HepG2 (cell line): ENCODE results near the gene NHP2. TPM values are rescaled to one million over a fixed set of nuclear protein-coding genes. Genes with fewer than 3 reads are reported as not detected.

ENCODE experiments used
- AKAP8 ChIP-seq: sonication (generic); formaldehyde crosslinking; IDR thresholded peaks from 2 replicates; pipeline ENCODE4 v1.5.1; 2020; ENCODE audit warnings: mild to moderate bottlenecking, missing genetic modification reagents
- ARNT ChIP-seq: fragments of 450-650 bp; IDR thresholded peaks from 2 replicates; pipeline ENCODE4 v1.6.1; 2017
- ARNT2 ChIP-seq: sonication (generic); formaldehyde crosslinking; IDR thresholded peaks from 2 replicates; pipeline ENCODE4 v1.8.0; 2022; ENCODE audit warnings: mild to moderate bottlenecking, low read depth, missing genetic modification reagents, moderate library complexity
- BHLHE40 ChIP-seq: IDR thresholded peaks from 2 replicates; pipeline ENCODE4 v1.6.1; 2011; ENCODE audit warnings: low read length, improper control_type of control experiment
- CBX1 ChIP-seq: IDR thresholded peaks from one replicate; pipeline ENCODE4 v1.6.1; 2016; ENCODE audit warnings: antibody characterized with exemption, low read depth
- ERF ChIP-seq: IDR thresholded peaks from 2 replicates; pipeline ENCODE4 v1.6.1; 2018; ENCODE audit warnings: missing biosample characterization, missing genetic modification reagents
- FOXA1 ChIP-seq, 2 experiments: fragments of 450-650 bp in 1 of 2; sonication (generic) in 1 of 2; formaldehyde crosslinking in 1 of 2; IDR thresholded peaks; 2 replicates each; pipeline versions ENCODE4 v1.4.0 to v1.6.1; 2016 to 2020; ENCODE audit warnings: missing genetic modification reagents in 1 of 2
- FOXC1 ChIP-seq: sonication (generic); formaldehyde crosslinking; IDR thresholded peaks from 2 replicates; pipeline ENCODE4 v1.8.0; 2022; ENCODE audit warnings: mild to moderate bottlenecking, missing genetic modification reagents, borderline replicate concordance
- HNRNPH1 ChIP-seq: fragments of 200-400 bp; formaldehyde crosslinking; optimal IDR thresholded peaks from 2 replicates; pipeline ENCODE3; 2017; ENCODE audit warnings: mild to moderate bottlenecking, low read depth, low read length
- HOXA5 ChIP-seq: sonication (generic); formaldehyde crosslinking; IDR thresholded peaks from 2 replicates; pipeline ENCODE4 v1.4.0; 2020; ENCODE audit warnings: missing genetic modification reagents
- KAT2B ChIP-seq: fragments of 150-350 bp; IDR thresholded peaks from 2 replicates; pipeline ENCODE4 v1.6.1; 2014; ENCODE audit warnings: low read depth, low read length, borderline replicate concordance
- RBM39 ChIP-seq: fragments of 200-400 bp; formaldehyde crosslinking; IDR thresholded peaks from one replicate; pipeline ENCODE4 v1.6.1; 2018; ENCODE audit warnings: antibody characterized with exemption, mild to moderate bottlenecking, low read depth, low read length; ENCODE audit not compliant: poor library complexity, severe bottlenecking
- SAP130 ChIP-seq: IDR thresholded peaks from 2 replicates; pipeline ENCODE4 v1.6.1; 2016; ENCODE audit warnings: low read depth
- SMAD9 ChIP-seq: sonication (generic); formaldehyde crosslinking; IDR thresholded peaks from 2 replicates; pipeline ENCODE4 v1.5.1; 2020; ENCODE audit warnings: mild to moderate bottlenecking, missing genetic modification reagents
- SP4 ChIP-seq: sonication (generic); formaldehyde crosslinking; IDR thresholded peaks from 2 replicates; pipeline ENCODE4 v1.8.1; 2023; ENCODE audit warnings: mild to moderate bottlenecking, missing genetic modification reagents
- TEAD2 ChIP-seq: sonication (generic); formaldehyde crosslinking; IDR thresholded peaks from 2 replicates; pipeline ENCODE4 v1.9.0; 2021; ENCODE audit warnings: missing genetic modification reagents
- ZKSCAN1 ChIP-seq: fragments of 150-350 bp; IDR thresholded peaks from 2 replicates; pipeline ENCODE4 v1.6.1; 2014; ENCODE audit warnings: low read length
- ZKSCAN5 ChIP-seq: sonication (generic); formaldehyde crosslinking; IDR thresholded peaks from 2 replicates; pipeline ENCODE4 v1.5.1; 2020; ENCODE audit warnings: mild to moderate bottlenecking, missing genetic modification reagents
- ZNF121 ChIP-seq: sonication (generic); formaldehyde crosslinking; IDR thresholded peaks from 2 replicates; pipeline ENCODE4 v1.5.0; 2020; ENCODE audit warnings: mild to moderate bottlenecking, missing genetic modification reagents
- ZNF160 ChIP-seq: sonication (generic); formaldehyde crosslinking; IDR thresholded peaks from 2 replicates; pipeline ENCODE4 v1.8.0; 2022; ENCODE audit warnings: mild to moderate bottlenecking, inconsistent platforms, missing genetic modification reagents
- ZNF354B ChIP-seq: sonication (generic); formaldehyde crosslinking; IDR thresholded peaks from 2 replicates; pipeline ENCODE4 v1.8.0; 2022; ENCODE audit warnings: mild to moderate bottlenecking, missing genetic modification reagents
- ZNF570 ChIP-seq: sonication (generic); formaldehyde crosslinking; IDR thresholded peaks from 2 replicates; pipeline ENCODE4 v1.4.0; 2020; ENCODE audit warnings: mild to moderate bottlenecking, missing genetic modification reagents, borderline replicate concordance
- ZNF615 ChIP-seq: sonication (generic); formaldehyde crosslinking; IDR thresholded peaks from 2 replicates; pipeline ENCODE4 v1.5.0; 2020; ENCODE audit warnings: mild to moderate bottlenecking, missing genetic modification reagents, borderline replicate concordance
- ZSCAN30 ChIP-seq: sonication (generic); formaldehyde crosslinking; IDR thresholded peaks from 2 replicates; pipeline ENCODE4 v1.5.0; 2020; ENCODE audit warnings: mild to moderate bottlenecking, missing genetic modification reagents
- polyA plus RNA-seq, 8 experiments: library from polyadenylated mRNA; depleted of rRNA in 3 of 8; stranded (reverse) in 7 of 8; unstranded in 1 of 8; fragments of >200 nt; fragmentation: Illumina TruSeq in 4 of 8; extraction: Trizol in 4 of 8; gene quantifications; 2 replicates each; pipeline versions ENCODE4 v1.2.1 to v1.2.3, GENCODE V29; 2011 to 2016; ENCODE audit warnings: low read depth in 4 of 8, missing spikeins in 1 of 8, mixed read lengths in 1 of 8; ENCODE audit not compliant: insufficient read depth in 1 of 8
- total RNA-seq, 5 experiments: library from RNA; depleted of rRNA; stranded (reverse); fragments of >200 nt; fragmentation: Illumina TruSeq; extraction: Trizol; gene quantifications; 2 replicates each; pipeline ENCODE4 v1.2.3, GENCODE V29; 2016; ENCODE audit warnings: low read depth in 1 of 5
- TF ChIP-seq, protein P1 (sequence below): sonication (generic); formaldehyde crosslinking; IDR thresholded peaks from 2 replicates; pipeline ENCODE4 v1.4.0; 2020; ENCODE audit warnings: mild to moderate bottlenecking, missing genetic modification reagents
- TF ChIP-seq, protein P2 (sequence below): IDR thresholded peaks from 2 replicates; pipeline ENCODE4 v1.6.1; 2016; ENCODE audit warnings: missing compliant biosample characterization, missing genetic modification reagents, borderline replicate concordance
- TF ChIP-seq, protein P3 (sequence below): sonication (generic); formaldehyde crosslinking; IDR thresholded peaks from 2 replicates; pipeline ENCODE4 v1.4.0; 2020; ENCODE audit warnings: missing genetic modification reagents, borderline replicate concordance
- TF ChIP-seq, protein P4 (sequence below): sonication (generic); formaldehyde crosslinking; IDR thresholded peaks from 2 replicates; pipeline ENCODE4 v1.5.0; 2020; ENCODE audit warnings: missing genetic modification reagents

NHP2 gene
- total and polyA plus RNA-seq, 2 of the 13 experiments (the other 11 are each of a cell fraction or from before 2014, with no cell fraction given): 56.2 to 96.1 TPM

DNA sequence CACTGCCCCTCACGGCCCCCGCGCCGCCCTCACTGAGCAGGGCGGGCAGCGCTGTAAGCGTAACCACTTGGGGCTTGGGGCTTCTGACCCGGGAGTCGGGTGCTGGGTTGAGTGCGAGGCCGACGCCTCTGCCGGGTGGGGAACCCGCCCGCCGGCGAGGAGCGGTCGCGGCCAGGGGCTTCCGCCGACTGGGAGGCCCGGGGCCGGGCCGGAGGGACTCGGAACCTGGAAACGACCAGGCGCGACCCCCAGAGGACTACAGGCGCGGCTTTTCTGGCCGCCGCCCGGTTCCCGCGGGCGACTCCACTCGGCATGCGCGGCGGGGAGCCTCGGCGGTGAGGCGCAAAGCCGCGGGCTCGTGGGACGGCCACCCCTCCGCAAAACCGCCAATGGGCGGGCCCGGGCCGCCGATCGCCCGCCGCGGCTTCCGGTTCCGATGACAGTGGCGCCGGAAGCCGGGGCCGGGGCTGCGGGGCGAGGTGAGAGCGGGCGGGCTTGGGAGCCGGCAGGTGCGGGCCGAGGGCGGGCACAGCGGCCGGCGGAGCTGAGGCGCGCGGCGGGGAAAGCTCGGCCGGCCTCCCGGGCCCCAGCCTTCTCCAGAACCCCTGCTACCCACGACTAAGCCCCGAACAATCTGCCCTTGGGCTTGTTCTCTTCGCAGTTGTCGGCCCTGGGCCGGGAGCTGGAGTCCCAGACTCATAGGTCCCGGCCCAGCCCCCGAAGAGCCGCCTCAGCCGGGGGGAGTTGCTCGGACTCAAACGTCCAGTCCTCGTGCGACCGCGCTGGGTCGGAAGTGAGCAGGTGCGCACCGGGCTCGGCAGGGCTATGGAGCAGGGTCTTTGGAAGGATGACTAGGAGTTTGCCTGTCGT is 22.9 kb downstream of the NHP2 start, which contains the start of gene RMND5B (continued):
- TF ChIP-seq CBX1 (no peak), ZKSCAN1 (no peak), HOXA5 (CRISPR knock-in tag) (peak; percentile 67; the same call in 1 of the 2 replicates), ARNT2 (CRISPR knock-in tag) (peak; percentile 28; the same call in 1 of the 2 replicates), ZNF354B (CRISPR knock-in tag) (no peak), SAP130 (CRISPR knock-in tag) (peak; percentile 83), ZNF615 (CRISPR knock-in tag) (no peak), AKAP8 (CRISPR knock-in tag) (no peak; the same call in 1 of the 2 replicates), FOXA1 (IDR thresholded peaks at IDR 0.05) (no peak), FOXA1 (CRISPR knock-in tag; IDR thresholded peaks at IDR 0.05) (no peak), ZKSCAN5 (CRISPR knock-in tag) (no peak), ARNT (no peak), ZNF160 (CRISPR knock-in tag) (peak; percentile 21; the same call in 1 of the 2 replicates), SMAD9 (no peak), ZNF570 (CRISPR knock-in tag) (no peak), ERF (CRISPR knock-in tag) (0 out of 2 replicates have a peak, but pooled peaks have one; percentile 11), ZSCAN30 (CRISPR knock-in tag) (no peak), TEAD2 (CRISPR knock-in tag) (no peak), FOXC1 (CRISPR knock-in tag) (no peak; the same call in 1 of the 2 replicates), HNRNPH1 (no peak), BHLHE40 (peak; percentile 95), KAT2B (no peak), ZNF121 (CRISPR knock-in tag) (no peak), RBM39 (no peak), SP4 (CRISPR knock-in tag) (no peak)
- TF ChIP-seq, protein P1, sequence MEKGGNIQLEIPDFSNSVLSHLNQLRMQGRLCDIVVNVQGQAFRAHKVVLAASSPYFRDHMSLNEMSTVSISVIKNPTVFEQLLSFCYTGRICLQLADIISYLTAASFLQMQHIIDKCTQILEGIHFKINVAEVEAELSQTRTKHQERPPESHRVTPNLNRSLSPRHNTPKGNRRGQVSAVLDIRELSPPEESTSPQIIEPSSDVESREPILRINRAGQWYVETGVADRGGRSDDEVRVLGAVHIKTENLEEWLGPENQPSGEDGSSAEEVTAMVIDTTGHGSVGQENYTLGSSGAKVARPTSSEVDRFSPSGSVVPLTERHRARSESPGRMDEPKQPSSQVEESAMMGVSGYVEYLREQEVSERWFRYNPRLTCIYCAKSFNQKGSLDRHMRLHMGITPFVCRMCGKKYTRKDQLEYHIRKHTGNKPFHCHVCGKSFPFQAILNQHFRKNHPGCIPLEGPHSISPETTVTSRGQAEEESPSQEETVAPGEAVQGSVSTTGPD (CRISPR knock-in tag): no peak
- TF ChIP-seq, protein P2, sequence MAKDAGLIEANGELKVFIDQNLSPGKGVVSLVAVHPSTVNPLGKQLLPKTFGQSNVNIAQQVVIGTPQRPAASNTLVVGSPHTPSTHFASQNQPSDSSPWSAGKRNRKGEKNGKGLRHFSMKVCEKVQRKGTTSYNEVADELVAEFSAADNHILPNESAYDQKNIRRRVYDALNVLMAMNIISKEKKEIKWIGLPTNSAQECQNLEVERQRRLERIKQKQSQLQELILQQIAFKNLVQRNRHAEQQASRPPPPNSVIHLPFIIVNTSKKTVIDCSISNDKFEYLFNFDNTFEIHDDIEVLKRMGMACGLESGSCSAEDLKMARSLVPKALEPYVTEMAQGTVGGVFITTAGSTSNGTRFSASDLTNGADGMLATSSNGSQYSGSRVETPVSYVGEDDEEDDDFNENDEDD: peak; percentile 88
- TF ChIP-seq, protein P3, sequence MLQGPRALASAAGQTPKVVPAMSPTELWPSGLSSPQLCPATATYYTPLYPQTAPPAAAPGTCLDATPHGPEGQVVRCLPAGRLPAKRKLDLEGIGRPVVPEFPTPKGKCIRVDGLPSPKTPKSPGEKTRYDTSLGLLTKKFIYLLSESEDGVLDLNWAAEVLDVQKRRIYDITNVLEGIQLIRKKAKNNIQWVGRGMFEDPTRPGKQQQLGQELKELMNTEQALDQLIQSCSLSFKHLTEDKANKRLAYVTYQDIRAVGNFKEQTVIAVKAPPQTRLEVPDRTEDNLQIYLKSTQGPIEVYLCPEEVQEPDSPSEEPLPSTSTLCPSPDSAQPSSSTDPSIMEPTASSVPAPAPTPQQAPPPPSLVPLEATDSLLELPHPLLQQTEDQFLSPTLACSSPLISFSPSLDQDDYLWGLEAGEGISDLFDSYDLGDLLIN (CRISPR knock-in tag): no peak
- TF ChIP-seq, protein P4, sequence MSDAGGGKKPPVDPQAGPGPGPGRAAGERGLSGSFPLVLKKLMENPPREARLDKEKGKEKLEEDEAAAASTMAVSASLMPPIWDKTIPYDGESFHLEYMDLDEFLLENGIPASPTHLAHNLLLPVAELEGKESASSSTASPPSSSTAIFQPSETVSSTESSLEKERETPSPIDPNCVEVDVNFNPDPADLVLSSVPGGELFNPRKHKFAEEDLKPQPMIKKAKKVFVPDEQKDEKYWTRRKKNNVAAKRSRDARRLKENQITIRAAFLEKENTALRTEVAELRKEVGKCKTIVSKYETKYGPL (CRISPR knock-in tag): no peak; the same call in 1 of the 2 replicates
